IMR-90 (cell line): Measurements from ENCODE around the gene CCDC69. TPM values are rescaled to one million over a fixed set of nuclear protein-coding genes. Genes with fewer than 3 reads are reported as not detected.

Source experiments
- ATAC-seq: fragments of 200-7000 bp; cut with Tn5 transposase; 2 replicates; pipeline ENCODE4 v1.9.1; 2020; ENCODE audit warnings: low read depth, mild to moderate bottlenecking, moderate library complexity
- BruUV-seq: library from RNA; stranded (reverse); fragments of 400-500 nt; replicated peaks from 2 replicates; lab custom pipeline; 2021; lab: Mats Ljungman, UMichigan
- CTCF ChIA-PET: fragments of 300-600 bp; formaldehyde crosslinking; extraction: SDS; loops from one replicate; lab custom pipeline; 2021; ENCODE audit warnings: antibody characterized with exemption; lab: Yijun Ruan, JAX
- POLR2A ChIA-PET: fragments of 300-600 bp; sonication (Branson Sonifier 250); formaldehyde crosslinking; loops from one replicate; lab custom pipeline; 2022; ENCODE audit warnings: antibody characterized with exemption; ENCODE audit not compliant: unreplicated experiment; lab: Charles Lee
- DNase-seq: peaks from one replicate; pipeline ENCODE4 v3.0.0; 2013
- H2AFZ ChIP-seq: replicated peaks from 2 replicates; pipeline ENCODE3; 2013; ENCODE audit warnings: low read length, mild to moderate bottlenecking; ENCODE audit not compliant: poor library complexity
- H2AK5ac ChIP-seq: 2 replicates; pipeline ENCODE4 v1.6.1; 2013; ENCODE audit warnings: low read depth, low read length, inconsistent platforms
- H2AK9ac ChIP-seq: replicated peaks from 2 replicates; pipeline ENCODE3; 2013; ENCODE audit warnings: mild to moderate bottlenecking, low read depth, low read length, moderate library complexity; ENCODE audit not compliant: poor library complexity
- H2BK120ac ChIP-seq: 2 replicates; pipeline ENCODE4 v1.6.1; 2013; ENCODE audit warnings: low read depth, low read length, inconsistent platforms
- H2BK15ac ChIP-seq: 3 replicates; pipeline ENCODE4 v1.6.1; 2013; ENCODE audit warnings: low read depth, low read length, inconsistent platforms
- H2BK20ac ChIP-seq: 2 replicates; pipeline ENCODE4 v1.6.1; 2013; ENCODE audit warnings: low read depth, mild to moderate bottlenecking, inconsistent platforms, low read length, moderate library complexity
- H2BK5ac ChIP-seq: 2 replicates; pipeline ENCODE4 v1.6.1; 2013; ENCODE audit warnings: mild to moderate bottlenecking, low read depth, low read length, inconsistent platforms; ENCODE audit not compliant: poor library complexity, severe bottlenecking
- H3K14ac ChIP-seq: replicated peaks from 2 replicates; pipeline ENCODE4 v1.6.1; 2013; ENCODE audit warnings: low read depth, low read length, inconsistent platforms
- H3K18ac ChIP-seq: 2 replicates; pipeline ENCODE4 v1.6.1; 2013; ENCODE audit warnings: low read depth, low read length, control low read depth
- H3K23ac ChIP-seq: 2 replicates; pipeline ENCODE4 v1.6.1; 2013; ENCODE audit warnings: low read depth, low read length, inconsistent platforms
- H3K27ac ChIP-seq: 2 replicates; pipeline ENCODE4 v1.5.1; 2013; ENCODE audit warnings: mild to moderate bottlenecking, control low read depth, low read length; ENCODE audit not compliant: insufficient read depth
- H3K27me3 ChIP-seq: 2 replicates; pipeline ENCODE4 v1.6.1; 2013; ENCODE audit warnings: low read length; ENCODE audit not compliant: control insufficient read depth, insufficient read depth
- H3K36me3 ChIP-seq: 2 replicates; pipeline ENCODE4 v1.6.1; 2013; ENCODE audit warnings: low read length, mixed read lengths; ENCODE audit not compliant: control insufficient read depth, insufficient read depth
- H3K4ac ChIP-seq: 2 replicates; pipeline ENCODE4 v1.6.1; 2013; ENCODE audit warnings: low read depth, low read length, inconsistent platforms
- H3K4me1 ChIP-seq: 2 replicates; pipeline ENCODE4 v1.6.1; 2013; ENCODE audit warnings: low read length, mixed read lengths; ENCODE audit not compliant: control insufficient read depth, insufficient read depth
- H3K4me2 ChIP-seq: 2 replicates; pipeline ENCODE4 v1.6.1; 2013; ENCODE audit warnings: low read depth, mild to moderate bottlenecking, control low read depth, low read length, moderate library complexity
- H3K4me3 ChIP-seq: 2 replicates; pipeline ENCODE4 v1.5.1; 2013; ENCODE audit warnings: low read depth, mild to moderate bottlenecking, control low read depth, low read length, moderate library complexity; ENCODE audit not compliant: insufficient read depth
- H3K56ac ChIP-seq: 2 replicates; pipeline ENCODE4 v1.6.1; 2013; ENCODE audit warnings: low read length, inconsistent platforms; ENCODE audit not compliant: insufficient read depth; ENCODE audit errors: extremely low read depth
- H3K79me1 ChIP-seq, 2 experiments: 2 replicates each; pipeline ENCODE4 v1.6.1; 2013; ENCODE audit warnings: low read length in 2 of 2, inconsistent platforms in 1 of 2, low read depth in 1 of 2
- H3K9ac ChIP-seq: 2 replicates; pipeline ENCODE4 v1.6.1; 2013; ENCODE audit warnings: low read depth, low read length, control low read depth
- H3K9me1 ChIP-seq: 2 replicates; pipeline ENCODE4 v1.6.1; 2013; ENCODE audit warnings: low read length, inconsistent platforms; ENCODE audit not compliant: insufficient read depth
- H3K9me3 ChIP-seq: 2 replicates; pipeline ENCODE4 v1.6.1; 2013; ENCODE audit warnings: low read length; ENCODE audit not compliant: control insufficient read depth, insufficient read depth
- H4K20me1 ChIP-seq: 2 replicates; pipeline ENCODE4 v1.6.1; 2013; ENCODE audit warnings: low read length, inconsistent platforms; ENCODE audit not compliant: insufficient read depth
- H4K5ac ChIP-seq: 2 replicates; pipeline ENCODE4 v1.6.1; 2013; ENCODE audit warnings: mild to moderate bottlenecking, low read depth, low read length, control low read depth
- H4K8ac ChIP-seq, 2 experiments: 2 replicates each; pipeline ENCODE4 v1.6.1; 2013; ENCODE audit warnings: low read depth in 2 of 2, low read length in 2 of 2, control low read depth in 1 of 2, inconsistent platforms in 1 of 2
- H4K91ac ChIP-seq: 2 replicates; pipeline ENCODE4 v1.6.1; 2013; ENCODE audit warnings: low read depth, low read length, inconsistent platforms; ENCODE audit not compliant: insufficient read depth
- CEBPB ChIP-seq: IDR thresholded peaks from 2 replicates; pipeline ENCODE4 v1.6.1; 2012; ENCODE audit warnings: low read depth, low read length, improper control_type of control experiment
- CHD1 ChIP-seq: IDR thresholded peaks from 2 replicates; pipeline ENCODE4 v1.6.1; 2012; ENCODE audit warnings: low read depth, low read length, improper control_type of control experiment
- FOS ChIP-seq: fragments of 150-350 bp; IDR thresholded peaks from 2 replicates; pipeline ENCODE4 v1.6.1; 2016; ENCODE audit warnings: low read depth, low read length
- MAFK ChIP-seq: IDR thresholded peaks from 2 replicates; pipeline ENCODE4 v1.6.1; 2012; ENCODE audit warnings: low read depth, low read length, improper control_type of control experiment
- MAZ ChIP-seq: IDR thresholded peaks from 2 replicates; pipeline ENCODE4 v1.6.1; 2012; ENCODE audit warnings: low read depth, mild to moderate bottlenecking, low read length, improper control_type of control experiment, moderate library complexity, borderline replicate concordance
- MXI1 ChIP-seq: IDR thresholded peaks from 2 replicates; pipeline ENCODE4 v1.6.1; 2012; ENCODE audit warnings: low read depth, mild to moderate bottlenecking, low read length, moderate library complexity, borderline replicate concordance
- NFE2L2 ChIP-seq: fragments of 150-350 bp; IDR thresholded peaks from 2 replicates; pipeline ENCODE4 v1.6.1; 2016; ENCODE audit warnings: low read depth, mild to moderate bottlenecking, low read length
- POLR2A ChIP-seq: IDR thresholded peaks from 2 replicates; pipeline ENCODE4 v1.6.1; 2012; ENCODE audit warnings: mild to moderate bottlenecking, low read depth, low read length
- RAD21 ChIP-seq: IDR thresholded peaks from 2 replicates; pipeline ENCODE4 v1.6.1; 2012; ENCODE audit warnings: low read length, improper control_type of control experiment
- RCOR1 ChIP-seq: IDR thresholded peaks from 2 replicates; pipeline ENCODE4 v1.6.1; 2012; ENCODE audit warnings: mild to moderate bottlenecking, low read length, improper control_type of control experiment; ENCODE audit not compliant: insufficient replicate concordance
- RFX5 ChIP-seq: IDR thresholded peaks from 2 replicates; pipeline ENCODE4 v1.8.0; 2012; ENCODE audit warnings: low read depth, mild to moderate bottlenecking, low read length, moderate library complexity
- SMC3 ChIP-seq: fragments of 150-350 bp; IDR thresholded peaks from 2 replicates; pipeline ENCODE4 v1.6.1; 2016; ENCODE audit warnings: low read depth, mild to moderate bottlenecking, antibody characterized with exemption, low read length, moderate library complexity
- WGBS, 2 experiments: methylation state at CpG; one replicate each; pipeline versions ENCODE4 v1.1.5 to v1.1.7; 2013; ENCODE audit warnings: missing lambda C conversion rate in 2 of 2; ENCODE audit not compliant: insufficient read length in 1 of 2; ENCODE audit errors: extremely low coverage in 2 of 2; 5-methylcytosine and 5-hydroxymethylcytosine counted together
- dilution Hi-C: fragments of 300-500 bp; cut with HindIII; formaldehyde crosslinking; loops from one replicate; pipeline ENCODE4 v1.14.3; 2018; ENCODE audit warnings: low sequenced_read_pairs; ENCODE audit not compliant: unreplicated experiment
- in situ Hi-C: fragments of 300-500 bp; cut with MboI; formaldehyde crosslinking; loops from 3 replicates; pipeline ENCODE4 v1.14.3; 2019; ENCODE audit warnings: low sequenced_read_pairs, inconsistent platforms, mixed read lengths
- intact Hi-C: fragments of 100-400 bp; cut with micrococcal nuclease; formaldehyde crosslinking; loops from 2 replicates; pipeline ENCODE4 v1.10.0; 2022
- polyA plus RNA-seq, 3 experiments: library from polyadenylated mRNA; depleted of rRNA; stranded (reverse); fragments of >200 nt; gene quantifications; 2 replicates each; pipeline ENCODE4 v1.2.3, GENCODE V29; 2012; ENCODE audit warnings: low replicate concordance in 1 of 3
- total RNA-seq: library from RNA; depleted of rRNA; stranded (reverse); fragments of >200 nt; gene quantifications from 2 replicates; pipeline ENCODE4 v1.2.3, GENCODE V29; 2012
- TF ChIP-seq, protein P1 (sequence below): fragments of 150-350 bp; IDR thresholded peaks from 2 replicates; pipeline ENCODE4 v1.6.1; 2016; ENCODE audit warnings: low read depth, mild to moderate bottlenecking, low read length, moderate library complexity, borderline replicate concordance
- TF ChIP-seq, protein P2 (sequence below): fragments of 150-350 bp; IDR thresholded peaks from 2 replicates; pipeline ENCODE4 v1.6.1; 2017; ENCODE audit warnings: mild to moderate bottlenecking, antibody characterized with exemption, low read length, low read depth

CCDC69 gene
- total and polyA plus RNA-seq, 2 of the 4 experiments (the other 2 are of a cell fraction): 0.36 to 0.48 TPM

DNA sequence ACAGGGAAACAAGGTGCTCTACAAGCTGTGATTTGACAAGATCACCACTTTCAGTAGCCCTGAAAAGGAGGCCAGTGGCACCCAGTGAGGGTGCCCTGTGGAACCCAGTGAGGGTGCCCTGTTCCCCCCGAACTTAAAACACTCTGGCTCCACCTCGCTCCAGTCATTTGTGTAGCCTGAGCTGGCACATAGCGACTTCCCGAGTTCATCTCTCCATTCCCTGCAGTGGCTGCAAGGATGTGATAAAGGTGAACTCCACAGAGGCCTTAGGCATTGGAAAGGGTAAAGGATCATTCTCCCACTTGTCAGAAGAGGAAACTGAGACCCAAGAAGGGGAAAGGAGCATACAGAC is 44.4 kb downstream of the CCDC69 start:
- no peak overlapping the region for H2AK9ac ChIP-seq
- H3K4me3 ChIP-seq: no peak overlapping the region
- H4K5ac ChIP-seq: no peak overlapping the region
- TF ChIP-seq, protein P1, sequence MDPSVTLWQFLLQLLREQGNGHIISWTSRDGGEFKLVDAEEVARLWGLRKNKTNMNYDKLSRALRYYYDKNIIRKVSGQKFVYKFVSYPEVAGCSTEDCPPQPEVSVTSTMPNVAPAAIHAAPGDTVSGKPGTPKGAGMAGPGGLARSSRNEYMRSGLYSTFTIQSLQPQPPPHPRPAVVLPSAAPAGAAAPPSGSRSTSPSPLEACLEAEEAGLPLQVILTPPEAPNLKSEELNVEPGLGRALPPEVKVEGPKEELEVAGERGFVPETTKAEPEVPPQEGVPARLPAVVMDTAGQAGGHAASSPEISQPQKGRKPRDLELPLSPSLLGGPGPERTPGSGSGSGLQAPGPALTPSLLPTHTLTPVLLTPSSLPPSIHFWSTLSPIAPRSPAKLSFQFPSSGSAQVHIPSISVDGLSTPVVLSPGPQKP: no peak
- TF ChIP-seq NFE2L2 (no peak), POLR2A (no peak), SMC3 (no peak), MAFK (no peak), CHD1 (no peak), FOS (no peak), CEBPB (no peak), MAZ (no peak), MXI1 (no peak), RCOR1 (no peak), RAD21 (no peak), RFX5 (no peak)
- TF ChIP-seq, protein P2, sequence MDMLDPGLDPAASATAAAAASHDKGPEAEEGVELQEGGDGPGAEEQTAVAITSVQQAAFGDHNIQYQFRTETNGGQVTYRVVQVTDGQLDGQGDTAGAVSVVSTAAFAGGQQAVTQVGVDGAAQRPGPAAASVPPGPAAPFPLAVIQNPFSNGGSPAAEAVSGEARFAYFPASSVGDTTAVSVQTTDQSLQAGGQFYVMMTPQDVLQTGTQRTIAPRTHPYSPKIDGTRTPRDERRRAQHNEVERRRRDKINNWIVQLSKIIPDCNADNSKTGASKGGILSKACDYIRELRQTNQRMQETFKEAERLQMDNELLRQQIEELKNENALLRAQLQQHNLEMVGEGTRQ: no peak
- no peak overlapping the region for H3K9ac ChIP-seq
- ATAC-seq: no peak
- no peaks in the 10 kb centered on the region for H4K20me1 ChIP-seq
- H4K91ac ChIP-seq: no peak overlapping the region
- intact Hi-C loops: no loop called here
- dilution Hi-C loops: no loop called here
- 56% methylated on average over 2 of the region's 4 CpGs; no CpG with 5 or more reads in 1 of the 2 experiments for WGBS, 2 experiments
- H3K79me1 ChIP-seq: no peaks in the 10 kb centered on the region
- no TSS peak for BruUV-seq
- no peak overlapping the region for H2AK5ac ChIP-seq
- peaks cover 2% of the 10 kb centered on the region; the same call in 1 of the 2 replicates for H3K4me1 ChIP-seq
- no peak overlapping the region for H3K27ac ChIP-seq
- no peak overlapping the region for H3K4me2 ChIP-seq
- no peak overlapping the region for H3K18ac ChIP-seq
- ChIA-PET CTCF (no interaction called here), POLR2A (no interaction called here)
- no peak overlapping the region for H3K23ac ChIP-seq
- no peak overlapping the region for H2AFZ ChIP-seq
- no peak overlapping the region for H2BK20ac ChIP-seq
- peaks cover 16% of the 10 kb centered on the region for H3K27me3 ChIP-seq
- H3K36me3 ChIP-seq: no peaks in the 10 kb centered on the region
- H4K8ac ChIP-seq: no peak overlapping the region
- no peak overlapping the region for H3K56ac ChIP-seq
- H3K9me3 ChIP-seq: no peaks in the 10 kb centered on the region
- H3K4ac ChIP-seq: no peak overlapping the region
- H3K9me1 ChIP-seq: no peaks in the 10 kb centered on the region
- DNase-seq: no peak
- H2BK5ac ChIP-seq: no peak overlapping the region
- no peak overlapping the region for H2BK15ac ChIP-seq
- H2BK120ac ChIP-seq: no peak overlapping the region
- in situ Hi-C loops: no loop called here
- no peak overlapping the region for H3K14ac ChIP-seq
